Stimulated activated naive CD8-positive, alpha-beta T cell treated with anti-CD3 and anti-CD28 coated beads, Interleukin-15, amount 100 ng/mL, for 72 hours (primary cell): ENCODE data around the gene OR51V1.

ENCODE experiments used
- ATAC-seq: fragments of 150-1000 bp; cut with Tn5 transposase; 2 replicates; pipeline ENCODE4 v1.10.0; 2021; ENCODE audit warnings: mild to moderate bottlenecking, moderate library complexity
- DNase-seq, 2 donors: peaks; one replicate each; pipeline ENCODE4 v3.0.0; 2021 to 2022
- H3K27ac Mint-ChIP-seq, 2 donors: one replicate each; pipeline ENCODE4 v1.8.0; 2022; ENCODE audit warnings: mild to moderate bottlenecking in 2 of 2, mixed read lengths in 2 of 2, moderate library complexity in 2 of 2
- H3K27me3 Mint-ChIP-seq: one replicate; pipeline ENCODE4 v1.8.0; 2022; ENCODE audit warnings: mixed read lengths
- H3K4me1 Mint-ChIP-seq: one replicate; pipeline ENCODE4 v1.8.0; 2022; ENCODE audit warnings: mild to moderate bottlenecking, mixed read lengths
- H3K4me3 Mint-ChIP-seq, 2 donors: one replicate each; pipeline ENCODE4 v1.8.0; 2022; ENCODE audit warnings: mild to moderate bottlenecking in 2 of 2, mixed read lengths in 2 of 2, moderate library complexity in 1 of 2
- H3K9me3 Mint-ChIP-seq, 2 donors: one replicate each; pipeline ENCODE4 v1.8.0; 2022; ENCODE audit warnings: mixed read lengths in 2 of 2

Gene OR51V1

DNA sequence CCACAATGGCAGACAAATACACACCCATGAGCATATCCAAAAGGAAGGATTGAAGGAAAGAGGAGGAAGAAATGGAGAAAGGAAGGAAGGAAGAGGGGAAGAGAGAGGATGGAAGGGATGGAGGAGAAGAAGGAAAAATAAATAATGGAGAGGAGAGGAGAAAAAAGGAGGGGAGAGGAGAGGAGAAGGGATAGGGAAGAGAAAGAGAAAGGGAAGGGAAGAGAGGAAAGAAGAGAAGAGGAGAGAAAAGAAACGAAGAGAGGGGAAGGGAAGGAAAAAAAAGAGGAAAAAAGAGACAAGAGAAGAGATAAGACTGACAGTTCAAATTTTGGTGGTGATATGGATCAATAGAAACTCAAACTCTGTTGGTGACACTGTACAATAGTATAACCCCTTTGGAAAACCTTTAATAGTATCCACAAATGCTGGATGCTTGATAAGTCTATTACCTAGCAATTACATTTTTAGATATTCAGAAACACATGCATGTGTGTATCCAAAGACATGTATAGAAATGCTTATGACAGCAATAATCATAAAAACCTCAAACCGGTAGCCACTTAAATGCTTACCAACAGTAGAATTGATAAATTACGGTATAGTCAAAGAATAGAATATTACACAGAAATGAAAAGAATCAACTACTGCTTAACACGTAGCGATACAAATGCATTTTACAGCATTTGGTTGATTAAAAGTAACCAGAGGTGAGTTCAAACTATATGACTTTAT, 35.0 kb upstream of the OR51V1 start:
- ATAC-seq (no peak), DNase-seq (no peak)
- Mint-ChIP-seq H3K27ac (peak overlapping the region in 1 of 2 donors; percentile 55), H3K4me1 (no peaks in the 10 kb centered on the region), H3K27me3 (peaks cover 29% of the 10 kb centered on the region), H3K4me3 (no peak overlapping the region), H3K9me3 (no peaks in the 10 kb centered on the region)

DNA sequence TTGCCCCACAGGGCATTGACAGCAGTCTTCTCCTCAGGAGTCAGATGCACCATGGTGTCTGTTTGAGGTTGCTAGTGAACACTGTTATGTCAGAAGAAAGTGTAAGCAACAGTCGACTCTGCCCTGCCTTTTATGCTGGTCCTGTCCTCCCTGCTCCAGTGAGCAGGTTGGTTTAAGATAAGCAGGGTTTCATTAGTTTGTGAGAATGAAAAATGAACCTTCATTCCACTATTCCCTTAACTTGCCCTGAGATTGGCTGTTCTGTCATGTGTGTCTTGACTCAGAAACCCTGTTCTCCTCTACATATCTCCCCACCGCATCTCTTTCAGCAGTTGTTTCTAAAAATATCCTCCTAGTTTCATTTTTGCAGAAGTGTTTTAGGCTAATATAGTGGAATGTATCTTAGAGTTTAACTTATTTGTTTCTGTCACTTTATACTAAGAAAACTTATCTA, 33.9 kb upstream of the OR51V1 start, which contains the start of gene HBD:
TSS of gene HBD (minus strand) at position 103 of the 454 bp plus-strand sequence. CDS start at position 53, 50 bp downstream.
- DNase-seq: no peak
- Mint-ChIP-seq H3K4me3 (no peak within 1 kb of the TSS), H3K27ac (peak within 1 kb of the TSS in 1 of 2 donors; percentile 55)

DNA sequence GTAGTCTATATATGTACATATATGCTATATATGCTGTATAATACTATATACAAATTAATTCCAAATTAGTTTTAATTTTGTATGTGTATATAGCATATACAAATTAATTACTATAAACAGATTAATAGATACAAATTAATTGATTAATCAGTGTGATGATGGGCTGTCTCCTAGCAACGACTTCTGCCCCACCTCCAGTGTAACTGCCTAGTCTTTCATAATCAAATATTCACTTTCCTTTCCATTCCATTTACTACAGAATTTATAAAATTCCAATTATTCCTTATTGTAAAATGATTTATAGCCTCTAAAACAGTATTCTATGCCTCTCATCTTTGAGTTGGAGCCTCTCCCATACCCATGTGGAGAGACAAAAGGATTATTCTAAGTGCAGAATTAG, 32.8 kb upstream of the OR51V1 start:
- DNase-seq: no peak
- peaks cover 16% of the 10 kb centered on the region for H3K27me3 Mint-ChIP-seq
- no peaks in the 10 kb centered on the region for H3K9me3 Mint-ChIP-seq
- no peak for ATAC-seq
- H3K4me1 Mint-ChIP-seq: no peaks in the 10 kb centered on the region
- no peak overlapping the region for H3K27ac Mint-ChIP-seq
- H3K4me3 Mint-ChIP-seq: no peak overlapping the region

More for the DNA sequence above, 33.9 kb upstream of the OR51V1 start, which contains the start of gene HBD:
- Mint-ChIP-seq H3K27me3 (peaks cover 23% of the 10 kb centered on the region), H3K9me3 (no peaks in the 10 kb centered on the region), H3K4me1 (no peaks in the 10 kb centered on the region)
- ATAC-seq: no peak

DNA sequence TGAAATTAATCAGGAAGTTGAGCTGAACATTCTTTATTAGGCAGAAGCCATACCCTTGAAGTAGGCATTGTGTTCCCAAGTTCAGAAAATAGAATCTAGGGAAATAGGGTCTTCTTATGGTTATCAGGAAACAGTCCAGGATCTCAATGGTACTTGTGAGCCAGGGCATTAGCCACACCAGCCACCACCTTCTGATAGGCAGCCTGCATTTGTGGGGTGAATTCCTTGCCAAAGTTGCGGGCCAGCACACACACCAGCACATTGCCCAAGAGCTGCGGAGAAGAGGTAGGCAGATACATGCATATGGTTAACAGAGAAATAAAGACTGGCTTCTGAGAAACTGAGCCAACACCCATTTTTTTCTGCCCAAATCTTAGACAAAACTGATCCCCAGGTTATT, 32.3 kb upstream of the OR51V1 start:
- H3K27ac Mint-ChIP-seq: no peak overlapping the region
- no peaks in the 10 kb centered on the region for H3K4me1 Mint-ChIP-seq
- H3K9me3 Mint-ChIP-seq: no peaks in the 10 kb centered on the region
- ATAC-seq (no peak), DNase-seq (no peak)
- H3K27me3 Mint-ChIP-seq: peaks cover 14% of the 10 kb centered on the region
- no peak overlapping the region for H3K4me3 Mint-ChIP-seq

DNA sequence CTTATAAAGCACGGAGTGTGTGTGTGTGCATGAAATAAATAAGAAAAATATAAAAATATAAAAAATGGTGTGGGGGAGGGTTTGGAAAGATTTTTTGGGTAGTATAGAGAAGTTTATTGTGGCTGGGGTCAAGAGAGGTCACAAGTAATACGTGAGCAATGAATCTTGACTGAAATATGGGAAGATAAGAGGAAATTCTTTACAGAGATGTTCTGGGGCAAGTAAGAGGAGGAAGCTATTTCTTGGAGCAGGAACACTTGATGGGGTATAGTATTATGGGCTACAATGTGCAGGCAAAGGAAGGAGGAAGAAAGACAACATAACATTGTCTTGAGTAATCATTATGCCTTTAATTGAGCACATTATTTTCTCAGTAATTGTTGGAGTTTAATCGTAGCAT, 31.7 kb upstream of the OR51V1 start:
- H3K4me1 Mint-ChIP-seq: no peaks in the 10 kb centered on the region

DNA sequence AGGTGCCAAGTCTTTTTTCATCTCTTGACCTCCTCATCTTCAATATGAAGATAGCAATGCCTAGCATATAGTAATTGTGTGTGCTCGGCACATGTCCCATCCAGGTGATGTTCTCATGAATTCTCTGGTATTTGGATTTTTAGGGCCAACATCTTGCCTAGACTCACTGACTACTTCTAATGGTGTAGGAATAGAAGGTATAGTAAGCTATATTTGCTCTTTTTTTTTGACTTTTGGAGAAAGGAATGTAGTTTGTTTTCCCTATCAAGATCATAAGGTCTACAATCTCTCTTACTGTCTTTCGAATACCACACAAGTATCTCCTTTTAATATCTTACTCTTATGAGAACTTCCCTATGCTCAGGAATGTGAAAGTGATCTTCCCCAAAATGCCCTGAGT, 30.6 kb upstream of the OR51V1 start:
- H3K9me3 Mint-ChIP-seq: no peaks in the 10 kb centered on the region
- no peak overlapping the region for H3K4me3 Mint-ChIP-seq
- no peak overlapping the region for H3K27ac Mint-ChIP-seq
- no peaks in the 10 kb centered on the region for H3K4me1 Mint-ChIP-seq
- DNase-seq (no peak), ATAC-seq (no peak)
- peaks cover 20% of the 10 kb centered on the region for H3K27me3 Mint-ChIP-seq

More for the DNA sequence above, 31.7 kb upstream of the OR51V1 start:
- H3K4me3 Mint-ChIP-seq: no peak overlapping the region
- H3K9me3 Mint-ChIP-seq: no peaks in the 10 kb centered on the region
- H3K27ac Mint-ChIP-seq: no peak overlapping the region
- ATAC-seq: no peak
- peaks cover 15% of the 10 kb centered on the region for H3K27me3 Mint-ChIP-seq
- DNase-seq: no peak

DNA sequence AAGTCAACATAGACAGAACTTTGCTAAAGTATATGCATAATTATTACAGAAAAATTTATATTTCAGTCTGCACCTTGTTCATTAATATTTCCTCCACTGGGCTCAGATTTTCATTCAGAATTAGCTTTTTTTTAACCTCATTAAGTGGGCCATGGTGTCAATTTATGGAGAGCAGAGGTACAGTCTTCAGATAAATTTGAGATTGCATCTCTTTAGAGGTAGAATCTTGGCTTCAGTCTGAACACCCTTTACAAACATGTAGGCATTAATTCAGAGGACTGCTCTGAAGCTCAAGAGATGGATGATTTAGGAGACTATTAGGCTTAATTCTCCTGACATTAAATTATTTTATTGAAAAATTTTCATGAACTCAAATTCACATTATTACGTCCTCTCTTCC, 29.8 kb upstream of the OR51V1 start:
- Mint-ChIP-seq H3K27ac (no peak overlapping the region), H3K4me1 (no peaks in the 10 kb centered on the region), H3K4me3 (no peak overlapping the region), H3K9me3 (no peaks in the 10 kb centered on the region), H3K27me3 (peaks cover 11% of the 10 kb centered on the region)
- DNase-seq (no peak), ATAC-seq (no peak)

DNA sequence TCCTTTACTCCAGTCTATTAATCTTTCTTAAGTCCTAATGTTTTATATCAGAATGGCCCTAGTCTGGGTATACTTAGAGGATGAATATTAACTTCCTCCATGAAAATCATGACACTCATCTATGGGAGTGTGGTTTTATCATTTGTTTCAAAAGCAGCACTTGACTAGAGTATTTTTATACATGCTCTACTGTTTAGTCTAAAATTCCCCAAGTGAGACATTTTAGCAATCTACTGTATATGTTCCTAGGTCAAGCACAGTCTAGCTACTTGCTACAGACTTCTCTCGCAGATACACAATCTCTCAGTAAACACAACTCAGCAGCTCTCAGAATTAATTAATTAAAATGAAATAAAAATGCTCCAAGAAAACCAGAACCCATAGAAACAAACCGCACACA, 29.3 kb upstream of the OR51V1 start:
- H3K9me3 Mint-ChIP-seq: no peaks in the 10 kb centered on the region
- H3K27me3 Mint-ChIP-seq: peaks cover 9% of the 10 kb centered on the region
- no peaks in the 10 kb centered on the region for H3K4me1 Mint-ChIP-seq
- ATAC-seq: no peak
- no peak overlapping the region for H3K27ac Mint-ChIP-seq
- H3K4me3 Mint-ChIP-seq: no peak overlapping the region
- no peak for DNase-seq

DNA sequence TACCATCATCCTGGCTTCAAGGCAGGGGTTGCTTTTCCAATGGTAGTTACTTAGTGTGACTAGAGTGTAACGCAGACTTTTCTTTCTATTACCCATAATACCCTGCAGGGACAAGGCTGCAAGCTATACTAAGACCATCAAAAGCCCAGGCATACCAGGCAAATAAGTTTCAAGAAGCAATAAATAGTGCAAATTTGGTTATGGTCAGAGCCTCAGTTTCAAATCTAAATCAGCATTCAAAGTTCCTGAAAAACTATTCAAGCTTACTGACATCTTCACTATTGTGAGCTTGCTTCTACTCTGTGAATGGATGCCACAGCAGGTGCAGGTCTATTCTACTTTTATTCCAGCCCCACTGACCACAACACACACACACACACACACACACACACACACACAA, 28.9 kb upstream of the OR51V1 start:
- peaks cover 13% of the 10 kb centered on the region for H3K27me3 Mint-ChIP-seq

DNA sequence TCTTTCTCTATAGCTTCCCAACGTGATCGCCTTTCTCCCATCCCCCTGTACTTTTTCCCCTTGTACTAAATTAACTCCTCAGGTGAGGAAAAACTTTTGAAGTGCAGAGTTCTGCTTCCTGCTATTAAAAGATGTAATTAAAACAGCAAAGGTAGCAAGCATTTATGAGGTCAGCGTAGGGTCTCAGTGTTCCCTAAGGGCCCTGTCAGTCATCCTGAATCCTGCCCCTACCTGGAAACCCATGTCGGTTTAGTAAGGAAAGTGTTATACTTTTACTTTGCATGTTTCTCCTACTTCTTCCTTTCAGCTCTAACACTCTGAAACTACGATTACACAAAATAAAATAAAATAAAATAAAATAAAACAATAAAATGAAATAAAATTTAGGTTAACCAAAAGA, 27.6 kb upstream of the OR51V1 start:
- peaks cover 13% of the 10 kb centered on the region for H3K27me3 Mint-ChIP-seq
- H3K27ac Mint-ChIP-seq: no peak overlapping the region
- no peaks in the 10 kb centered on the region for H3K4me1 Mint-ChIP-seq
- no peak for DNase-seq
- H3K9me3 Mint-ChIP-seq: no peaks in the 10 kb centered on the region
- ATAC-seq: no peak
- H3K4me3 Mint-ChIP-seq: no peak overlapping the region

More for the DNA sequence above, 28.9 kb upstream of the OR51V1 start:
- ATAC-seq (no peak), DNase-seq (no peak)
- H3K4me3 Mint-ChIP-seq: no peak overlapping the region
- H3K9me3 Mint-ChIP-seq: no peaks in the 10 kb centered on the region
- H3K27ac Mint-ChIP-seq: no peak overlapping the region
- H3K4me1 Mint-ChIP-seq: no peaks in the 10 kb centered on the region

DNA sequence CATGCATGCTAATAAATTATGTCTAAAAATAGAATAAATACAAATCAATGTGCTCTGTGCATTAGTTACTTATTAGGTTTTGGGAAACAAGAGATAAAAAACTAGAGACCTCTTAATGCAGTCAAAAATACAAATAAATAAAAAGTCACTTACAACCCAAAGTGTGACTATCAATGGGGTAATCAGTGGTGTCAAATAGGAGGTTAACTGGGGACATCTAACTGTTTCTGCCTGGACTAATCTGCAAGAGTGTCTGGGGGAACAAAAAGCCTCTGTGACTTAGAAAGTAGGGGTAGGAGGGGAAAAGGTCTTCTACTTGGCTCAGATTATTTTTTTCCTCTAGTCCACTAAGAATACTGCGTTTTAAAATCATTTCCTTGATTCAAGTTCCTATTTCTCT, 27.2 kb upstream of the OR51V1 start:
- Mint-ChIP-seq H3K4me1 (no peaks in the 10 kb centered on the region), H3K9me3 (no peaks in the 10 kb centered on the region), H3K4me3 (no peak overlapping the region), H3K27me3 (peaks cover 13% of the 10 kb centered on the region), H3K27ac (no peak overlapping the region)
- DNase-seq: no peak
- ATAC-seq: no peak

DNA sequence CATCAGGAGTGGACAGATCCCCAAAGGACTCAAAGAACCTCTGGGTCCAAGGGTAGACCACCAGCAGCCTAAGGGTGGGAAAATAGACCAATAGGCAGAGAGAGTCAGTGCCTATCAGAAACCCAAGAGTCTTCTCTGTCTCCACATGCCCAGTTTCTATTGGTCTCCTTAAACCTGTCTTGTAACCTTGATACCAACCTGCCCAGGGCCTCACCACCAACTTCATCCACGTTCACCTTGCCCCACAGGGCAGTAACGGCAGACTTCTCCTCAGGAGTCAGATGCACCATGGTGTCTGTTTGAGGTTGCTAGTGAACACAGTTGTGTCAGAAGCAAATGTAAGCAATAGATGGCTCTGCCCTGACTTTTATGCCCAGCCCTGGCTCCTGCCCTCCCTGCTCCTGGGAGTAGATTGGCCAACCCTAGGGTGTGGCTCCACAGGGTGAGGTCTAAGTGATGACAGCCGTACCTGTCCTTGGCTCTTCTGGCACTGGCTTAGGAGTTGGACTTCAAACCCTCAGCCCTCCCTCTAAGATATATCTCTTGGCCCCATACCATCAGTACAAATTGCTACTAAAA, 26.3 kb upstream of the OR51V1 start, which contains the start of gene HBB:
TSS of gene HBB (minus strand) at position 340 of the 579 bp plus-strand sequence. CDS start at position 290, 50 bp downstream.
- Mint-ChIP-seq H3K27me3 (peaks cover 13% of the 10 kb centered on the region), H3K4me1 (no peaks in the 10 kb centered on the region), H3K9me3 (no peaks in the 10 kb centered on the region), H3K27ac (no peak within 1 kb of the TSS), H3K4me3 (no peak within 1 kb of the TSS)
- DNase-seq: no peak
- no peak for ATAC-seq

DNA sequence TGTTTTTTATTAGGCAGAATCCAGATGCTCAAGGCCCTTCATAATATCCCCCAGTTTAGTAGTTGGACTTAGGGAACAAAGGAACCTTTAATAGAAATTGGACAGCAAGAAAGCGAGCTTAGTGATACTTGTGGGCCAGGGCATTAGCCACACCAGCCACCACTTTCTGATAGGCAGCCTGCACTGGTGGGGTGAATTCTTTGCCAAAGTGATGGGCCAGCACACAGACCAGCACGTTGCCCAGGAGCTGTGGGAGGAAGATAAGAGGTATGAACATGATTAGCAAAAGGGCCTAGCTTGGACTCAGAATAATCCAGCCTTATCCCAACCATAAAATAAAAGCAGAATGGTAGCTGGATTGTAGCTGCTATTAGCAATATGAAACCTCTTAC, 25.0 kb upstream of the OR51V1 start:
- ATAC-seq: no peak
- H3K4me3 Mint-ChIP-seq: no peak overlapping the region
- H3K27ac Mint-ChIP-seq: no peak overlapping the region
- H3K9me3 Mint-ChIP-seq: no peaks in the 10 kb centered on the region
- H3K27me3 Mint-ChIP-seq: peaks cover 13% of the 10 kb centered on the region
- no peak for DNase-seq
- H3K4me1 Mint-ChIP-seq: no peaks in the 10 kb centered on the region

DNA sequence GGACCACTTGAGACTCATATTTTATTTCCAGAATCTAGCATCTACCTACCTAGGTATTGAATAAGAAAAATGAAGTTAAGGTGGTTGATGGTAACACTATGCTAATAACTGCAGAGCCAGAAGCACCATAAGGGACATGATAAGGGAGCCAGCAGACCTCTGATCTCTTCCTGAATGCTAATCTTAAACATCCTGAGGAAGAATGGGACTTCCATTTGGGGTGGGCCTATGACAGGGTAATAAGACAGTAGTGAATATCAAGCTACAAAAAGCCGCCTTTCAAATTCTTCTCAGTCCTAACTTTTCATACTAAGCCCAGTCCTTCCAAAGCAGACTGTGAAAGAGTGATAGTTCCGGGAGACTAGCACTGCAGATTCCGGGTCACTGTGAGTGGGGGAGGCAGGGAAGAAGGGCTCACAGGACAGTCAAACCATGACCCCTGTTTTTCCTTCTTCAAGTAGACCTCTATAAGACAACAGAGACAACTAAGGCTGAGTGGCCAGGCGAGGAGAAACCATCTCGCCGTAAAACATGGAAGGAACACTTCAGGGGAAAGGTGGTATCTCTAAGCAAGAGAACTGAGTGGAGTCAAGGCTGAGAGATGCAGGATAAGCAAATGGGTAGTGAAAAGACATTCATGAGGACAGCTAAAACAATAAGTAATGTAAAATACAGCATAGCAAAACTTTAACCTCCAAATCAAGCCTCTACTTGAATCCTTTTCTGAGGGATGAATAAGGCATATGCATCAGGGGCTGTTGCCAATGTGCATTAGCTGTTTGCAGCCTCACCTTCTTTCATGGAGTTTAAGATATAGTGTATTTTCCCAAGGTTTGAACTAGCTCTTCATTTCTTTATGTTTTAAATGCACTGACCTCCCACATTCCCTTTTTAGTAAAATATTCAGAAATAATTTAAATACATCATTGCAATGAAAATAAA, 24.3 kb upstream of the OR51V1 start:
- Mint-ChIP-seq H3K27me3 (peaks cover 13% of the 10 kb centered on the region), H3K9me3 (no peaks in the 10 kb centered on the region), H3K27ac (no peak overlapping the region), H3K4me3 (no peak overlapping the region), H3K4me1 (no peaks in the 10 kb centered on the region)
- no peak for ATAC-seq
- DNase-seq: no peak

DNA sequence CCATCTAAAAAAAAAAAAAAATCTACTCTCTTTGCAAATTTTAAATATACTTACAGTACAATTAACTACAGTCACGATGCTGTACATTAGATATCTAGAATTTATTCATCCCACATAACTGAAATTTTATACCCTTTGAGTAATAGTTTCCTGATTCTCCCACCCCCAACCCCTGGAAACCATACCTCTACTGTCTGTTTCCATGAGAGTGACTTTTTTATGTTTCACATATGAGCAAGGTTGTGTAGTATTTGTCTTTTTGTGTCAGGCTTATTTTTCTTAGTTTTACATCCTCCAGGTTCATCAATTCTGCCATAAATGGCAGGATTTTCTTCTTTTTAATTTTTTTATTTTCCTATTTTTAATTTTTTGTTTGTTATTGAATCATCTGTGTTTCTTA, 23.2 kb upstream of the OR51V1 start:
- ATAC-seq: no peak
- Mint-ChIP-seq H3K4me1 (no peaks in the 10 kb centered on the region), H3K27me3 (peaks cover 13% of the 10 kb centered on the region), H3K9me3 (peaks cover 0 to 6% of the 10 kb centered on the region in 2 donors), H3K4me3 (no peak overlapping the region), H3K27ac (no peak overlapping the region)
- DNase-seq: no peak
